CD4-positive, alpha-beta T cell treated with Interleukin-17A for 4 hours (primary cell): ENCODE results near the gene ACP7.
A peak's percentile ranks its signal among the peaks of the same experiment; 100 is the strongest.
"Not testable (repeated sequence)": the region's sequence is repeated elsewhere in the genome, so short reads cannot be mapped to it uniquely, and the experiment has no call there.

Experiments
- DNase-seq: peaks from one replicate; pipeline ENCODE4 v3.0.0-alpha.2; 2020; ENCODE audit warnings: mixed read lengths

The ACP7 gene

DNA sequence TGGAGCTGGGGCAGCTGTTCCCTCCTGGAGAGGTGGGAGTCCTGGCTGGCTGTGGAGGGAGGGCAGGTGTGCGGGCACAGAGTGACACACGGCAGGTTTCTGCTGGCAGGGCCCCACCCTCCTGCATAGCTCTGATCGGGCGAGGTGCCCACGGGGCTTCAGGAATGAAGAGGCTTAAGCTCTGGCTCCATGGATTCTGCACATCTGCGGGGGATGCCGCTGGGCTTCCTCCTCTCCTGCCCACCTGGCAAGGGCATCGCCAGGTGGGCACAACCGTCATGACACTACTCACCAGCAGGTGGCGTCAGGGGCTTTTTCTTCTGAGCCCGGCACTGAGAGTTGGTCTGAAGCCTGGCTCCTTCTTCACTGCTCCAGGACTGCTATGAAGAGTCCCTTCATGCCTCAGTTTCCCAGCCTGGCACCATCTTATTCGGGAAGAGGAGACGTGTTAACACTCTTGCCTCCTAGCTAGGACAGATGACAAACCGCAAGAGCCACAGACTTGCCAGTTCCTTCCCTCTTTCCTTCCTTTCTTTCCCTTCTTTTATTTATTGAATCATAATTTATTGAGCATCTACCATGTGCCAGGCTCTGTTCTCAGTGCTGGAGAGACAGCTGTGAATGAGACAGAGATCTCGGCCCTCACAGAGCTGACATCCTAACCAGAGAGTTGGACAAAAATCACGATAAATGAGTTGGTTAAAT, 26.2 kb downstream of the ACP7 start:
- DNase-seq: peak; percentile 80

DNA sequence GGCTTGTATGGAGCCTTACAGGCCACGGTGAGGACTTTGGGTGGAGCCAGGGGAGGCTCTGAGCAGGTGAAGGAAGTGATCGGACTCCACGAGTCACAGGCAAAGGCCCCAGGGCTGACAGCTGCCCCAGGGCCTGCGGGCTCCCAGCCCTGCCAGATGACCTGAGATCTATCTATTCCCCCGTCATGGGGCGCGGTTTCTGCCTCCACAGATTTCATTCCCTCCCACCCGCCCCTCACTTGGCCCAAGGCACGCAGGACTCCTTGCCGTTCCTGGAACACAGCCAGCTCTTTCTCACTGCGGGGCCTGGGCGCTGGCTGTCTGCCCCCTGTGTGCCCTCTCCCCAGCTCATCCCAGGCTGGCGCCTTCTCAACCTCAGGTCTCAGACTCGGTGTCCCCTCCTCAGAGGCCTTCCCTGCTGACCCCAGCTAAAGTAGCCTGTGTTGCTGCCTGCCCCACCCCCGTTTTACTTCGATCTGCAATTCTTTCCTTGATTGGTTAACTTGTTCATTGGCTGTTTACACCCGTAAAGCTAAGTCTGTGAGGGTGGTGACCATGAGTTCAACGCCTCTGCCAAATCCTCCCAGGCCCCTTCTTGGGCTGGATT, 27.5 kb downstream of the ACP7 start:
- no peak for DNase-seq

- no peak for DNase-seq
These were observed 28.2 kb downstream of the ACP7 start for GRCh38 chr19:39112338-39112890.

DNA sequence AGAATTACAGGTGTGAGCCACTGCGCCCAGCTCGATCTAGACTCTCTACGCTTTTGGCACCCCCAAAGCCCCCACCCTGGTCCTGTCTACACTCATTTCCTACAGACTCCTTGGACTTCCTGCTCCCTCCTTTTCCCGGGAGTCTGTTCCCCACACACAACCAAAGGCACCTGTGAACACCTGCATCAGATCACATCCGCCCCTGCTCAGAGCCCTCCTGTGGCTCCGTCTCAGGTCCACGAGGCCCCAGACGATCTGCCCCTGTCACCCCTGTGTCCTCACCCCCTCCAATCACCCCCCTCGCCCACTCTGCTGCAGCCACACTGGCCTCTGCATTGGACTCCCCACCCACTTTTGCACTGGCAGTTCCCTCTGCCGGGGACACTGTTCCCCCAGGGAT, 29.0 kb downstream of the ACP7 start:
- no peak for DNase-seq

DNA sequence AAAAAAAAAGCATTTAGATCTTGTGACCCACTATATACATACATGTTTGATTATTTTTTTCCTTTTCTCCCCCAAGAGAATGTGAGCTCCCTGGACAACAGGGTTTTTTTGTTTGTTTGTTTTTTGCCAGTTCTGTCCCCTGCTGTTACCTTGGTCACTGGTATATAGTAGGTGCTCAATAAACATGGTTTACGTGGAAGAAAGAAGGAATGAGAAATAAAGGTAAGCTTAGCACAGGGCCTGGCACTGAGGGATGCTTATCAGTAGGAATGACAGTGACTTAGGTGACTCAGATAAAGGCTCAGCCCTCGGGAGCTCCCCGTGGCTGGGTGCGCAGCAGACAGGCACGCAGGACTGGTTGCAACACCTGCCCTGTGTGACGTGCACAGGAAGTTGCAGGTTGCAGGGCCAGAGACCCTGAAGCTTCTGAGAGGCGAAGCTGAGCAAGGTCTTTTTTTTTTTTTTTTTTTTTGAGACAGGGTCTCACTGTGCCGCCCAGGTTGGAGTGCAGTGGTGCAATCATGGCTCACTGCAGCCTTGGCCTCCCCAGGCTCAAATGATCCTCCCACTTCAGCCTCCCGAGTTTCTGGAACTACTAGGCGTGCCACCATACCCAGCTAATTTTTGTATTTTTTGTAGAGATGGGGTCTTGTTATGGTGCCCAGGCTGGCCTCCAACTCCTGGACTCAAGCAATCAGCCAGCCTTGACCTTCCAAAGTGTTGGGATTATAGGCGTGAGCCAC, 31.1 kb downstream of the ACP7 start:
- DNase-seq: no peak

DNA sequence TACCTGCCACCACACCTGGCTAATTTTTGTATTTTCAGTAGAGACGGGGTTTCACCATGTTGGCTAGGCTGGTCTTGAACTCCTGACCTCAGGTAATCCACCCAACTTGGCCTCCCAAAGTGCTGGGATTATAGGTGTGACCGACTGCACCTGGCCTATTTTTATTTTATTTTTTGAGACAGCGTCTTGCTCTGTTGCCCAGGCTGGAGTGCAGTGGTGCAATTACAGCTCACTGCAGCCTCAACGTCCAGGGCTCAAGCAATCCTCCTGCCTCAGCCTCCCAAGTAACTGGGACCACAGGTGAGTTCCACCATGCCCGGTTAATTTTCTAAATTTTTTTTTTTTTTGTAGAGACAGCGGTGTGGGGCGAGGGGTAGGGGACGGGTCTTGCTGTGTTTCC, 32.9 kb downstream of the ACP7 start:
- DNase-seq: not testable (repeated sequence)

GRCh38 chr19:39119830-39120229, 35.7 kb downstream of the ACP7 start:
- no peak for DNase-seq

DNA sequence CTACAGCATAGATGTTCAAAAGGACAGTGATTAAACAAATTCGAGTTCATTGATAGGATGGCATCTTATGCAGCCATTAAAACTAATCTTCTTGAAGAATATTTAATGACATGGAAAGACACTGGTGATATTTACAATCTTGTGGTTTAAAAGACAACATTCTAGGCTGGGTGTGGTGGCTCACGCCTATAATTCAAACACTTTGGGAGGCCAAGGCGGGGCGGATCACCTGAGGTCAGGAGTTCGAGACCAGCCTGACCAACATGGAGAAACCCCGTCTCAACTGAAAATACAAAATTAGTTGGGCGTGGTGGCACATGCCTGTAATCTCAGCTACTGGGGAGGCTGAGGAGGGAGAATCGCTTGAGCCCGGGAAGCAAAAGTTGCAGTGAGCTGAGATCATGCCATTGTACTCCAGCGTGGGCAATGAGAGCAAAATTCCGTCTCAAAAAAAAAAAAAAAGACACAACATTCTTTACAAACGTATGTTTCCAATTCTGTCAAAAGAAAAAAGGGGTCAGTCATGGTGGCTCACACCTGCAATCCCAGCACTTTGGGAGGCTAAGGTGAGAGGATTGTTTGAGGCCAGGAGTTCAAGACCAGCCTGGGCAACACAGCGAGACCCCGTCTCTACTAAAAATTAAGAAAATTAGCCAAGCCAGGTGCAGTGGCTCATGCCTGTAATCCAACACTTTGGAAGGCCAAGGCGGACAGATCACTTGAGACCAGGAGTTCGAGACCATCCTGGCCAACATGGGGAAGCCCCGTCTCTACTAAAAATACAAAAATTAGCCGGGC, 39.0 kb downstream of the ACP7 start:
- no peak for DNase-seq

DNA sequence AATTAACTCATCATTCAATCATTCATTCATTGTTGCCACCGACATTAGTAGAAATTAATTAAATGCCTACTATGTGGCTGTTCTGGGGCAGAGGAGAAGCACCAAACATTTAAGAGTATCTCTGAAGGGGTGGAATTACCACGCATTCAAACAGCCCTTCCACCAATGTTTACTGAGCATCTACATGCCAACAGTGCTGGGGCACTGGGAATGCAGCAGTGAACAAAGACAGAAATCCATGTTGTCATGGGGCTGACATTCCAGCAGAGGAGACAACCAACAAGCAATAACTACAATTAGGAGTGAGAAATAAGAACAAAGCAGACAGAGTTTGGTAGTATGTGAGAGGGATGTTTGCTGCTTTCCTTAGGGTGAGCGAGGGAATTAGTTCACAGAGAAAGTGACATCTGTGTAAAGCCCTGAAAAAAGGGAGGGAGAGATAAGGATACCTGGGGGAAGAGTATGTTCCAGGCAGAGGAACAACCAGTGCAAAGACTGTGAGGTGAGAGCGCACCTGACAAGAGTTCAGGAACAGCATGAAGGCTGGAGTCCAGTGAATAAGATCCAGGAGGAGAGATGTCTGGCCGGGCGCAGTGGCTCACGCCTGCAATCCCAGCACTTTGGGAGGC, 40.1 kb downstream of the ACP7 start:
- no peak for DNase-seq

GRCh38 chr19:39125199-39125553, 41.0 kb downstream of the ACP7 start:
- no peak for DNase-seq

- peak; percentile 98 for DNase-seq
These were observed 41.6 kb downstream of the ACP7 start, which contains the start of gene PAK4 for GRCh38 chr19:39125554-39126311. TSS of gene PAK4 (plus strand) at chr19:39125786. CDS start at chr19:39169554, 43,768 bp downstream.

GRCh38 chr19:39126312-39127187, 42.4 kb downstream of the ACP7 start:
- DNase-seq: no peak

DNA sequence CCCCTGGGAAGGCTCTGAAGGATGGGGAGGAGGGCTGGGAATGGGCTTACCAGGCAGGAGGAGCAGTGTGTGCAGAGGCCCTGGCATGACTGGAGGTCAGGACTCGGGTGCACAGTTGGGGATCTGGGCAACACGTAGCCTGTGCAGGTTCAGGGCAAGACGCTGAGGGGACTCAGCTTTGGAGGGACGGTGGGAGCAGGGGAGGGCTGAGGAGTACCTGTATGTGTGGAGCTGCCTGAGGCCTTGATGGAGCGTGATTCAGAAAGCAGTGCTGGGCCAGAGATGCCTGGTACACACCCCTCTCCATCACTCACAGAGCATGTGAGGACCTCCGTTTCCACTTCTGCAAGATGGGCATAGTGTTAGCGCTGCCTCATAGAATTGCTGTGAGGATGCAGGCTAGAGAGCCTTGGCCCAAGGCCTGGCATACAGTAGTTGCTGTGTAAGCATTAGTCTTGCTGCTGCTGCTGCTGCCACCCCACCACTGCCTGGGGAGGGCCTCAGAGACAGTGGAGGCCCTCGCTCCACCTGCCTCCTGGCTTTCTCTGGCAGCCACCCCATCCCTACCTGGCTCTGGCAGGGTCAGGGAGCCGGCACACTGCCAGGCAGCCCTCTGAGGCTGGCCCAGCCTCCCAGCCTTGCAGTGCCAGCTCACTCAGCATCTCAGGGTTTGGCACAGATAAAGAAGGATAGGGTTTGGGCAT, 43.8 kb downstream of the ACP7 start:
- no peak for DNase-seq

- DNase-seq: no peak
These were observed 44.4 kb downstream of the ACP7 start for GRCh38 chr19:39128516-39129079.

- DNase-seq: no peak
These were observed 44.9 kb downstream of the ACP7 start for GRCh38 chr19:39129116-39129515.

DNA sequence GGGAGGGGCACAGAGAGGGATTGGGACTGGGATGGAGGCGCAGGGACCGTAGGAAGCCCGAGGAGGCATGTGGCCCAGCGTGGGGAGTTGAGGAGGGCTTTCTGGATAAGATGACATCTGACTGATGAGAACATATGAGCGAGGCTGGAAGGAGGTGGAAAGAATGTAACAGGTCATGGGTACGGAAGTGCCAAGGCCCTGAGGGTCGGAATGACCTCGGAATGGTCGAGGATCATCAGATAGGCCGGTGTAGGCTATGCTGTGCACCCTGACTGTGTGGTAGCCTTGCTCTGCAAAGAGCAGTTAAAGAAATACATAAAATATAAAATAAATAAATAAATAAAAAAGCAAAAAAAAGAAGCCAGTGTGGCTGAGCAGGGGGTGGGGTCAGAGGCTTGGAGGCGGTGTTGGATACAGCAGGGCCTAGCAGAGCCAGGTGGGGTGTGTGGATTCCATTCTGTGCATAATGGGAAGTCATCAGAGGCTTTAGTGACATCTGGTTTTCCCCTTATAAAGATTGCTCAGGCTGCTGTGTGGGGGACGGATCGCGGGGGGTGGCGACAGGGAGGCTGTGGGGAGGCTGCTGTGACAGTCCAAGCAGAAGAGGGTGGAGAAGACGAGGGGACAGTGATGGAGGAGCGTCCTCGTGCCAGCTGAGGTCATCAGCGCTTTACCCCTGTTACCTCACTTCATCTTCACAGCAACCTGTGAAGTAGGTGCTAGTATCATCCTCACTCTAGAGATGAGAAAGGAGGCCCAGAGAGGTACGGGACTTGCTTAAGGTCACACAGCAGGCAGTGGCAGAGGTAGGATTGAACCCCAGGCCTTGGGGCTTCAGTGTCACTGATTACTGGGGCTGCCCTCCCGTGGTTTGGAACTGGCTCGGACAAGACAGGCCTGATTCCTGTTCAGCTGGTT, 46.4 kb downstream of the ACP7 start:
- no peak for DNase-seq

GRCh38 chr19:39131255-39131755, 47.1 kb downstream of the ACP7 start:
- no peak for DNase-seq

GRCh38 chr19:39132344-39132969, 48.3 kb downstream of the ACP7 start:
- DNase-seq: no peak
